H1 (cell line): Measurements from ENCODE around the gene CEACAM16. TPM values are rescaled to one million over a fixed set of nuclear protein-coding genes. Genes with fewer than 3 reads are reported as not detected.

Source experiments
- CTCF ChIA-PET: fragments of 300-600 bp; sonication (Branson Sonifier 250); formaldehyde crosslinking; loops from one replicate; lab custom pipeline; 2021; ENCODE audit not compliant: partially characterized antibody; lab: Charles Lee
- POLR2A ChIA-PET: fragments of 300-600 bp; sonication (Branson Sonifier 250); formaldehyde crosslinking; loops from one replicate; lab custom pipeline; 2021; ENCODE audit warnings: inconsistent platforms; ENCODE audit not compliant: partially characterized antibody; lab: Charles Lee
- DNase-seq, 2 experiments: peaks; one replicate each; pipeline versions ENCODE4 v3.0.0 to v3.0.0-alpha.2; 2010 to 2022; ENCODE audit warnings: low spot score in 2 of 2, low read depth in 1 of 2, mixed read lengths in 1 of 2
- FAIRE-seq: peaks from 2 replicates; lab custom pipeline; 2011; peaks lifted over from hg19 to GRCh38; lab: Jason Lieb, UNC
- H2AFZ ChIP-seq: 2 replicates; pipeline ENCODE4 v1.8.1; 2012; ENCODE audit warnings: low read length, inconsistent platforms
- H2AK5ac ChIP-seq: 2 replicates; pipeline ENCODE4 v1.6.1; 2013; ENCODE audit warnings: low read depth, low read length
- H2BK120ac ChIP-seq: replicated peaks from 2 replicates; pipeline ENCODE3; 2013; ENCODE audit warnings: low read depth, low read length, inconsistent platforms
- H2BK12ac ChIP-seq: 2 replicates; pipeline ENCODE4 v1.6.1; 2013; ENCODE audit warnings: low read depth, low read length
- H2BK15ac ChIP-seq: 2 replicates; pipeline ENCODE4 v1.6.1; 2013; ENCODE audit warnings: low read length
- H2BK20ac ChIP-seq: 2 replicates; pipeline ENCODE4 v1.6.1; 2013; ENCODE audit warnings: low read length
- H2BK5ac ChIP-seq: 2 replicates; pipeline ENCODE4 v1.6.1; 2013; ENCODE audit warnings: low read depth, low read length
- H3K14ac ChIP-seq: 2 replicates; pipeline ENCODE4 v1.6.1; 2013; ENCODE audit warnings: inconsistent platforms; ENCODE audit not compliant: insufficient read length
- H3K18ac ChIP-seq: 2 replicates; pipeline ENCODE4 v1.6.1; 2013; ENCODE audit warnings: low read length; ENCODE audit errors: extremely low read depth
- H3K23ac ChIP-seq: 2 replicates; pipeline ENCODE4 v1.6.1; 2013; ENCODE audit warnings: inconsistent platforms; ENCODE audit not compliant: insufficient read length
- H3K23me2 ChIP-seq: 2 replicates; pipeline ENCODE4 v1.6.1; 2013; ENCODE audit warnings: low read depth, low read length
- H3K27ac ChIP-seq: 2 replicates; pipeline ENCODE4 v1.6.1; 2011; ENCODE audit warnings: low read depth, low read length, inconsistent platforms
- H3K27me3 ChIP-seq, 4 experiments: replicated peaks in 1 of 4; 1 replicate in 1 of 4; 2 replicates in 3 of 4; pipeline versions ENCODE4 v1.6.1 to v1.8.1; 2011 to 2013; ENCODE audit warnings: low read length in 3 of 4, mild to moderate bottlenecking in 3 of 4, inconsistent platforms in 2 of 4, mixed read lengths in 2 of 4, moderate library complexity in 1 of 4; ENCODE audit not compliant: control insufficient read depth in 3 of 4, insufficient read depth in 3 of 4; ENCODE audit errors: extremely low read depth in 1 of 4
- H3K36me3 ChIP-seq, 4 experiments: 2 replicates each; pipeline versions ENCODE4 v1.6.1 to v1.8.1; 2011 to 2013; ENCODE audit warnings: mild to moderate bottlenecking in 4 of 4, low read length in 3 of 4, moderate library complexity in 2 of 4, control low read depth in 1 of 4, inconsistent platforms in 1 of 4; ENCODE audit not compliant: insufficient read depth in 4 of 4, control insufficient read depth in 2 of 4
- H3K4ac ChIP-seq: replicated peaks from 2 replicates; pipeline ENCODE3; 2013; ENCODE audit warnings: low read length, low read depth, mixed read lengths, inconsistent platforms; ENCODE audit not compliant: insufficient read length
- H3K4me1 ChIP-seq, 4 experiments: replicated peaks in 1 of 4; 1 replicate in 1 of 4; 2 replicates in 3 of 4; pipeline versions ENCODE4 v1.6.1 to v1.8.1; 2011 to 2013; ENCODE audit warnings: low read length in 3 of 4, inconsistent platforms in 2 of 4, mixed read lengths in 1 of 4; ENCODE audit not compliant: insufficient read depth in 4 of 4, control insufficient read depth in 3 of 4
- H3K4me2 ChIP-seq, 2 experiments: 2 replicates each; pipeline versions ENCODE4 v1.6.1 to v1.8.1; 2011 to 2013; ENCODE audit warnings: low read depth in 2 of 2, low read length in 2 of 2, control low read depth in 1 of 2, inconsistent platforms in 1 of 2, mild to moderate bottlenecking in 1 of 2; ENCODE audit not compliant: insufficient read depth in 1 of 2
- H3K4me3 ChIP-seq, 4 experiments: fragments of 200-600, 300-600 bp in 1 of 4; sonication (generic), shearing (Covaris generic), sonication (Bioruptor Twin) in 1 of 4; 2 replicates each; pipeline versions ENCODE4 v1.5.1 to v1.8.1; 2011 to 2016; ENCODE audit warnings: low read length in 4 of 4, low read depth in 3 of 4, control low read depth in 2 of 4, inconsistent platforms in 2 of 4, mild to moderate bottlenecking in 2 of 4, mixed read lengths in 1 of 4, moderate library complexity in 1 of 4; ENCODE audit not compliant: insufficient read depth in 2 of 4; ENCODE audit errors: extremely low read depth in 1 of 4
- H3K56ac ChIP-seq: replicated peaks from 2 replicates; pipeline ENCODE3; 2013; ENCODE audit warnings: low read depth, mild to moderate bottlenecking, mixed read lengths, low read length, inconsistent platforms; ENCODE audit not compliant: insufficient read length
- H3K79me1 ChIP-seq: 2 replicates; pipeline ENCODE4 v1.6.1; 2013; ENCODE audit warnings: low read depth, low read length, control low read depth
- H3K79me2 ChIP-seq, 2 experiments: 2 replicates each; pipeline versions ENCODE4 v1.6.1 to v1.8.1; 2012 to 2013; ENCODE audit warnings: low read length in 2 of 2, mild to moderate bottlenecking in 2 of 2, inconsistent platforms in 1 of 2; ENCODE audit not compliant: insufficient read depth in 2 of 2, control insufficient read depth in 1 of 2
- H3K9ac ChIP-seq, 4 experiments: replicated peaks in 1 of 4; 1 replicate in 1 of 4; 2 replicates in 3 of 4; pipeline versions ENCODE4 v1.6.1 to v1.8.1; 2011 to 2013; ENCODE audit warnings: low read depth in 3 of 4, low read length in 3 of 4, control low read depth in 2 of 4, mild to moderate bottlenecking in 2 of 4, moderate library complexity in 2 of 4, inconsistent platforms in 1 of 4; ENCODE audit errors: extremely low read depth in 1 of 4
- H3K9me3 ChIP-seq, 2 experiments: 2 replicates each; pipeline versions ENCODE4 v1.6.1 to v1.8.1; 2012 to 2013; ENCODE audit warnings: mild to moderate bottlenecking in 2 of 2, moderate library complexity in 2 of 2, control low read depth in 1 of 2, inconsistent platforms in 1 of 2, low read depth in 1 of 2, low read length in 1 of 2, mixed read lengths in 1 of 2; ENCODE audit not compliant: insufficient read depth in 2 of 2
- H4K20me1 ChIP-seq, 2 experiments: replicated peaks in 1 of 2; 2 replicates each; pipeline versions ENCODE3 to v1.8.1; 2011 to 2013; ENCODE audit warnings: inconsistent platforms in 2 of 2, low read length in 2 of 2, mild to moderate bottlenecking in 1 of 2; ENCODE audit not compliant: insufficient read depth in 2 of 2, control insufficient read depth in 1 of 2
- H4K5ac ChIP-seq: 2 replicates; pipeline ENCODE4 v1.6.1; 2013; ENCODE audit warnings: low read length, low read depth, mixed read lengths, inconsistent platforms; ENCODE audit not compliant: insufficient read length
- H4K8ac ChIP-seq: 2 replicates; pipeline ENCODE4 v1.8.0; 2013; ENCODE audit warnings: mild to moderate bottlenecking, moderate library complexity, low read length, inconsistent platforms; ENCODE audit not compliant: insufficient read depth; ENCODE audit errors: extremely low read depth
- H4K91ac ChIP-seq: replicated peaks from 2 replicates; pipeline ENCODE3; 2013; ENCODE audit warnings: low read length, mixed read lengths, inconsistent platforms; ENCODE audit not compliant: insufficient read length
- BCL11A ChIP-seq, 2 experiments: IDR thresholded peaks; one replicate each; pipeline ENCODE4 v1.6.1; 2011; ENCODE audit warnings: low read depth in 2 of 2, low read length in 2 of 2, mild to moderate bottlenecking in 2 of 2
- CREB1 ChIP-seq: IDR thresholded peaks from 2 replicates; pipeline ENCODE4 v1.6.1; 2012; ENCODE audit warnings: inconsistent platforms
- CTBP2 ChIP-seq: IDR thresholded peaks from 2 replicates; pipeline ENCODE4 v1.7.0; 2011; ENCODE audit warnings: borderline replicate concordance, mild to moderate bottlenecking, moderate library complexity, mixed read lengths, low read length; ENCODE audit not compliant: insufficient read depth, insufficient read length
- FOSL1 ChIP-seq: IDR thresholded peaks from 2 replicates; pipeline ENCODE4 v1.6.1; 2011; ENCODE audit warnings: mild to moderate bottlenecking, low read depth, low read length, moderate library complexity; ENCODE audit not compliant: insufficient read depth
- HDAC2 ChIP-seq, 2 experiments: fragments of 300-600 bp in 1 of 2; sonication (generic) in 1 of 2; IDR thresholded peaks; 2 replicates each; pipeline ENCODE4 v1.6.1; 2011 to 2012; ENCODE audit warnings: low read depth in 2 of 2, low read length in 2 of 2, mild to moderate bottlenecking in 2 of 2, moderate library complexity in 2 of 2, borderline replicate concordance in 1 of 2, inconsistent platforms in 1 of 2
- KDM1A ChIP-seq: fragments of 200-600, 300-600 bp; sonication (generic); IDR thresholded peaks from 2 replicates; pipeline ENCODE4 v1.7.1; 2016; ENCODE audit warnings: mild to moderate bottlenecking, low read length, borderline replicate concordance
- RBBP5 ChIP-seq: IDR thresholded peaks from 2 replicates; pipeline ENCODE4 v1.7.1; 2012; ENCODE audit warnings: low read depth, mild to moderate bottlenecking, inconsistent platforms, low read length, moderate library complexity, borderline replicate concordance
- TAF7 ChIP-seq: optimal IDR thresholded peaks from 2 replicates; pipeline ENCODE3; 2011; ENCODE audit warnings: low read depth, mild to moderate bottlenecking, inconsistent platforms, low read length, moderate library complexity, borderline replicate concordance
- TBP ChIP-seq: IDR thresholded peaks from 2 replicates; pipeline ENCODE4 v1.6.1; 2011; ENCODE audit warnings: low read depth, low read length, improper control_type of control experiment
- WGBS, 2 experiments: shearing (Covaris generic) in 1 of 2; methylation state at CpG; one replicate each; pipeline versions ENCODE4 v1.1.6 to v1.1.7; 2013 to 2015; ENCODE audit warnings: low lambda C conversion rate in 2 of 2, mixed read lengths in 2 of 2, inconsistent platforms in 1 of 2, low coverage in 1 of 2, missing lambda C conversion rate in 1 of 2; ENCODE audit not compliant: insufficient replicate concordance in 2 of 2, insufficient coverage in 1 of 2, insufficient read length in 1 of 2; ENCODE audit errors: extremely low coverage in 1 of 2, missing lambda C conversion rate in 1 of 2; 5-methylcytosine and 5-hydroxymethylcytosine counted together
- polyA plus RNA-seq, 7 experiments: library from polyadenylated mRNA; depleted of rRNA in 3 of 7; stranded (reverse) in 5 of 7; unstranded in 2 of 7; fragments of >200 nt in 5 of 7; fragments of 200-250 nt in 2 of 7; gene quantifications; 1 replicate in 5 of 7; 2 replicates in 1 of 7; 4 replicates in 1 of 7; pipeline versions ENCODE4 v1.2.1 to v1.2.3, GENCODE V29; 2011 to 2013; ENCODE audit warnings: missing spikeins in 2 of 7, mixed read lengths in 2 of 7
- total RNA-seq: library from RNA; stranded (reverse); fragmentation: NEBNext Ultra II Directional; extraction: Animal tissue kit (Norgen Biotek cat#: 25700); gene quantifications from 2 replicates; pipeline ENCODE4 v1.2.1, GENCODE V29; 2021

CEACAM16 gene
- total and polyA plus RNA-seq, 2 of the 8 experiments (the other 6 are each of a cell fraction or from before 2014, with no cell fraction given) = not detected

- FAIRE-seq (no peak), DNase-seq (no peak)
- peak overlapping the region; percentile 47 for H2BK120ac ChIP-seq
- ChIA-PET CTCF (interaction anchor here (1.0 to 4.0 kb wide), 8 partner anchors 9 to 70 kb away, joined by 3 to 32 read pairs (median 5); no protein-coding TSS in a partner anchor), POLR2A (interaction anchor here (0.6 to 1.0 kb wide), 3 partner anchors 10 to 43 kb away, joined by 3 to 4 read pairs (median 3); no protein-coding TSS in a partner anchor)
- peaks cover 26 to 67% (median 56%) of the 10 kb centered on the region in 4 experiments for H3K27me3 ChIP-seq
- H2AK5ac ChIP-seq = peak overlapping the region; percentile 89; the same call in 1 of the 2 replicates
- peak overlapping the region; percentile 70 for H4K91ac ChIP-seq
- no peaks in the 10 kb centered on the region for H3K36me3 ChIP-seq
- no peaks in the 10 kb centered on the region for H3K9me3 ChIP-seq
- no peak overlapping the region for H3K56ac ChIP-seq
- H4K5ac ChIP-seq = no peak overlapping the region
- no peak overlapping the region for H3K27ac ChIP-seq
- H4K8ac ChIP-seq = peak overlapping the region; percentile 83; the same call in 1 of the 2 replicates
- H2BK12ac ChIP-seq = peak overlapping the region; percentile 87; the same call in 1 of the 2 replicates
- H3K9ac ChIP-seq = no peak overlapping the region
- H3K4me2 ChIP-seq = peak overlapping the region; percentile 73 to 96; a peak in 3 of 4 replicates
- no peak overlapping the region for H2BK5ac ChIP-seq
- no peak overlapping the region for H2AFZ ChIP-seq
- no peak overlapping the region for H3K4ac ChIP-seq
- no peaks in the 10 kb centered on the region for H3K79me1 ChIP-seq
- H3K23ac ChIP-seq = no peak overlapping the region
- peaks cover 29% of the 10 kb centered on the region for H3K23me2 ChIP-seq
- peaks cover 16 to 42% (median 17%) of the 10 kb centered on the region in 4 experiments for H3K4me1 ChIP-seq
- H4K20me1 ChIP-seq = peaks cover 0 to 6% of the 10 kb centered on the region in 2 experiments
- peak overlapping the region; percentile 99; the same call in 1 of the 2 replicates for H2BK15ac ChIP-seq
- H3K14ac ChIP-seq = no peak overlapping the region
- peak overlapping the region in 1 of 4 experiments; percentile 66; a peak in 2 of 8 replicates for H3K4me3 ChIP-seq
- H3K18ac ChIP-seq = 0 out of 2 replicates have a peak overlapping the region, but pooled peaks have one; percentile 60
- 0 out of 2 replicates have a peak overlapping the region, but pooled peaks have one; percentile 61 for H2BK20ac ChIP-seq
- H3K79me2 ChIP-seq = no peaks in the 10 kb centered on the region
- 74% methylated on average over 4 of the region's 4 CpGs; no CpG with 5 or more reads in 1 of the 2 experiments for WGBS, 2 experiments
- TF ChIP-seq HDAC2 (IDR thresholded peaks at IDR 0.05; ENCODE audit: borderline replicate concordance in 1 of 2, low read depth in 2 of 2, low read length in 2 of 2) (no peak), CTBP2 (no peak), KDM1A (no peak), CREB1 (no peak), BCL11A (IDR thresholded peaks at IDR 0.05; ENCODE audit: low read depth in 2 of 2, low read length in 2 of 2) (no peak), TAF7 (no peak), RBBP5 (no peak), FOSL1 (no peak), TBP (no peak)
These were observed 56.3 kb downstream of the CEACAM16 start for GRCh38 chr19:44755219-44755618.
